Umbilical cord (tissue), 2 donors: ENCODE results near the gene METTL6. TPM values are rescaled to one million over a fixed set of nuclear protein-coding genes. Genes with fewer than 3 reads are reported as not detected.
"Not testable (repeated sequence)": the region's sequence is repeated elsewhere in the genome, so short reads cannot be mapped to it uniquely, and the experiment has no call there.

ENCODE experiments used
- DNase-seq: peaks from one replicate; pipeline ENCODE4 v3.0.0-alpha.2; 2015; ENCODE audit warnings: low spot score
- total RNA-seq: library from RNA; depleted of rRNA; stranded (reverse); fragments of >200 nt; gene quantifications from one replicate; pipeline ENCODE4 v1.2.3, GENCODE V29; 2014; ENCODE audit warnings: low replicate concordance; ENCODE audit not compliant: insufficient read depth

Gene METTL6
- total RNA-seq, 1 donor from 2014 or later, result 40.9 TPM

- no peak for DNase-seq
These were observed 22.6 kb downstream of the METTL6 start for GRCh38 chr3:15404767-15405166.

- no peak for DNase-seq
These were observed 23.4 kb downstream of the METTL6 start for GRCh38 chr3:15403965-15404364.

GRCh38 chr3:15403495-15403894 is 23.8 kb downstream of the METTL6 start:
- DNase-seq, result no peak

- DNase-seq, result no peak
These were observed 25.4 kb downstream of the METTL6 start for GRCh38 chr3:15401936-15402335.

GRCh38 chr3:15399970-15400369 is 27.4 kb downstream of the METTL6 start:
- DNase-seq, result no peak

- DNase-seq, result not testable (repeated sequence)
These were observed 28.6 kb downstream of the METTL6 start for GRCh38 chr3:15398731-15399133.

GRCh38 chr3:15393252-15393651 is 34.1 kb downstream of the METTL6 start:
- not testable (repeated sequence) for DNase-seq

GRCh38 chr3:15391007-15391406 is 36.3 kb downstream of the METTL6 start:
- DNase-seq, result no peak

- no peak for DNase-seq
These were observed 36.9 kb downstream of the METTL6 start for GRCh38 chr3:15390460-15390859.

GRCh38 chr3:15388335-15388734 is 39.0 kb downstream of the METTL6 start:
- not testable (repeated sequence) for DNase-seq

- DNase-seq, result no peak
These were observed 39.6 kb downstream of the METTL6 start for GRCh38 chr3:15387735-15388134.

- no peak for DNase-seq
These were observed 40.2 kb downstream of the METTL6 start for GRCh38 chr3:15387171-15387581.

- not testable (repeated sequence) for DNase-seq
These were observed 40.7 kb downstream of the METTL6 start for GRCh38 chr3:15386654-15386955.

GRCh38 chr3:15385901-15386653 is 41.3 kb downstream of the METTL6 start:
- no peak for DNase-seq

GRCh38 chr3:15385238-15385695 is 42.1 kb downstream of the METTL6 start:
- not testable (repeated sequence) for DNase-seq

GRCh38 chr3:15384510-15385237 is 42.7 kb downstream of the METTL6 start:
- no peak for DNase-seq

GRCh38 chr3:15382405-15382923 is 44.9 kb downstream of the METTL6 start:
- no peak for DNase-seq

GRCh38 chr3:15380980-15381890 is 46.1 kb downstream of the METTL6 start:
- DNase-seq, result no peak

GRCh38 chr3:15377961-15378791 is 49.2 kb downstream of the METTL6 start:
- DNase-seq, result peak; percentile 97

GRCh38 chr3:15375461-15376000 is 51.8 kb downstream of the METTL6 start:
- DNase-seq, result no peak

GRCh38 chr3:15372918-15373317 is 54.4 kb downstream of the METTL6 start:
- no peak for DNase-seq
